HAP-1 (cell line): ENCODE measurements around the gene NDC1.
A peak's percentile ranks its signal among the peaks of the same experiment; 100 is the strongest.

ENCODE experiments used
- DNase-seq, 2 experiments: peaks; one replicate each; pipeline ENCODE4 v3.0.0-alpha.2; 2016 to 2020; ENCODE audit warnings: low spot score in 2 of 2
- H3K27me3 ChIP-seq: fragments of 250-450 bp; sonication (Bioruptor Pico); 2 replicates; pipeline ENCODE4 v1.5.1; 2020; ENCODE audit warnings: low read depth, mild to moderate bottlenecking, moderate library complexity
- H3K36me3 ChIP-seq: fragments of 250-450 bp; sonication (Bioruptor Pico); replicated peaks from 2 replicates; pipeline ENCODE4 v1.5.1; 2020; ENCODE audit warnings: mild to moderate bottlenecking
- H3K4me1 ChIP-seq: fragments of 250-450 bp; sonication (Bioruptor Pico); 2 replicates; pipeline ENCODE4 v1.5.1; 2020; ENCODE audit warnings: mild to moderate bottlenecking
- H3K4me3 ChIP-seq: fragments of 250-450 bp; sonication (Bioruptor Pico); 2 replicates; pipeline ENCODE4 v1.5.1; 2020; ENCODE audit warnings: mild to moderate bottlenecking, moderate library complexity
- H3K9me3 ChIP-seq: fragments of 250-450 bp; sonication (Bioruptor Pico); 2 replicates; pipeline ENCODE4 v1.5.1; 2020; ENCODE audit warnings: mild to moderate bottlenecking, moderate library complexity
- in situ Hi-C: fragments of 300-500 bp; cut with MboI; formaldehyde crosslinking; loops from 3 replicates; pipeline ENCODE4 v1.14.3; 2020; ENCODE audit warnings: low sequenced_read_pairs, inconsistent platforms, mixed read lengths

The NDC1 gene

GRCh38 chr1:53738205-53739108, 99.6 kb downstream of the NDC1 start:
- H3K36me3 ChIP-seq, result no peaks in the 10 kb centered on the region
- DNase-seq, result no peak
- H3K4me1 ChIP-seq, result no peaks in the 10 kb centered on the region
- in situ Hi-C loops, result no loop called here
- H3K9me3 ChIP-seq, result no peaks in the 10 kb centered on the region; the same call in 1 of the 2 replicates
- H3K27me3 ChIP-seq, result peaks cover 28% of the 10 kb centered on the region
- peak overlapping the region; percentile 41 for H3K4me3 ChIP-seq

- no peaks in the 10 kb centered on the region for H3K9me3 ChIP-seq
Measured at GRCh38 chr1:53737648-53738204, 100.4 kb downstream of the NDC1 start.

GRCh38 chr1:53736290-53736689, 101.8 kb downstream of the NDC1 start:
- H3K36me3 ChIP-seq, result no peaks in the 10 kb centered on the region
- no peak for DNase-seq
- H3K27me3 ChIP-seq, result peaks cover 30% of the 10 kb centered on the region
- no peaks in the 10 kb centered on the region for H3K9me3 ChIP-seq
- no peaks in the 10 kb centered on the region for H3K4me1 ChIP-seq
- in situ Hi-C loops, result no loop called here
- H3K4me3 ChIP-seq, result no peak overlapping the region

More at GRCh38 chr1:53737648-53738204, 100.4 kb downstream of the NDC1 start:
- in situ Hi-C loops, result no loop called here
- H3K36me3 ChIP-seq, result no peaks in the 10 kb centered on the region
- H3K4me3 ChIP-seq, result no peak overlapping the region
- DNase-seq, result no peak
- H3K27me3 ChIP-seq, result peaks cover 28% of the 10 kb centered on the region
- no peaks in the 10 kb centered on the region for H3K4me1 ChIP-seq

GRCh38 chr1:53735681-53736080, 102.4 kb downstream of the NDC1 start:
- DNase-seq, result no peak
- Histone ChIP-seq H3K27me3 (peaks cover 35% of the 10 kb centered on the region), H3K36me3 (no peaks in the 10 kb centered on the region), H3K9me3 (no peaks in the 10 kb centered on the region), H3K4me3 (no peak overlapping the region), H3K4me1 (no peaks in the 10 kb centered on the region)
- in situ Hi-C loops, result no loop called here

- H3K9me3 ChIP-seq, result no peaks in the 10 kb centered on the region
- H3K27me3 ChIP-seq, result peaks cover 39% of the 10 kb centered on the region
- in situ Hi-C loops, result no loop called here
- no peak overlapping the region for H3K4me3 ChIP-seq
- no peaks in the 10 kb centered on the region for H3K4me1 ChIP-seq
- DNase-seq, result no peak
- H3K36me3 ChIP-seq, result no peaks in the 10 kb centered on the region
Measured at GRCh38 chr1:53735261-53735660, 102.8 kb downstream of the NDC1 start.

- Histone ChIP-seq H3K4me3 (no peak overlapping the region), H3K27me3 (peaks cover 39% of the 10 kb centered on the region), H3K9me3 (no peaks in the 10 kb centered on the region), H3K36me3 (no peaks in the 10 kb centered on the region), H3K4me1 (no peaks in the 10 kb centered on the region)
- no peak for DNase-seq
- in situ Hi-C loops, result no loop called here
Measured at GRCh38 chr1:53734650-53735211, 103.4 kb downstream of the NDC1 start.

GRCh38 chr1:53733975-53734649, 104.0 kb downstream of the NDC1 start:
- Histone ChIP-seq H3K4me3 (no peak overlapping the region), H3K9me3 (no peaks in the 10 kb centered on the region), H3K36me3 (no peaks in the 10 kb centered on the region), H3K4me1 (no peaks in the 10 kb centered on the region), H3K27me3 (peaks cover 39% of the 10 kb centered on the region)
- DNase-seq, result no peak
- in situ Hi-C loops, result no loop called here

- Histone ChIP-seq H3K4me1 (no peaks in the 10 kb centered on the region), H3K9me3 (no peaks in the 10 kb centered on the region), H3K27me3 (peaks cover 35% of the 10 kb centered on the region), H3K36me3 (no peaks in the 10 kb centered on the region), H3K4me3 (no peak overlapping the region)
- DNase-seq, result no peak
- in situ Hi-C loops, result no loop called here
Measured at GRCh38 chr1:53733447-53733931, 104.6 kb downstream of the NDC1 start.

GRCh38 chr1:53732912-53733317, 105.2 kb downstream of the NDC1 start:
- Histone ChIP-seq H3K36me3 (no peaks in the 10 kb centered on the region), H3K9me3 (no peaks in the 10 kb centered on the region), H3K27me3 (peaks cover 29% of the 10 kb centered on the region), H3K4me3 (no peak overlapping the region), H3K4me1 (no peaks in the 10 kb centered on the region)
- DNase-seq, result no peak
- in situ Hi-C loops, result no loop called here

- H3K4me3 ChIP-seq, result no peak overlapping the region
- in situ Hi-C loops, result no loop called here
- H3K4me1 ChIP-seq, result no peaks in the 10 kb centered on the region
- H3K27me3 ChIP-seq, result peaks cover 24% of the 10 kb centered on the region
- H3K36me3 ChIP-seq, result no peaks in the 10 kb centered on the region
- no peak for DNase-seq
- H3K9me3 ChIP-seq, result no peaks in the 10 kb centered on the region
Measured at GRCh38 chr1:53732409-53732808, 105.7 kb downstream of the NDC1 start.

- no peak overlapping the region for H3K4me3 ChIP-seq
- no peak for DNase-seq
- in situ Hi-C loops, result no loop called here
- H3K9me3 ChIP-seq, result no peaks in the 10 kb centered on the region
- H3K27me3 ChIP-seq, result peaks cover 22% of the 10 kb centered on the region
- no peaks in the 10 kb centered on the region for H3K36me3 ChIP-seq
- no peaks in the 10 kb centered on the region for H3K4me1 ChIP-seq
Measured at GRCh38 chr1:53731779-53732305, 106.3 kb downstream of the NDC1 start.

GRCh38 chr1:53731043-53731600, 107.0 kb downstream of the NDC1 start:
- Histone ChIP-seq H3K4me3 (no peak overlapping the region), H3K9me3 (no peaks in the 10 kb centered on the region), H3K4me1 (no peaks in the 10 kb centered on the region), H3K27me3 (peaks cover 19% of the 10 kb centered on the region), H3K36me3 (no peaks in the 10 kb centered on the region)
- DNase-seq, result no peak
- in situ Hi-C loops, result no loop called here

- no peaks in the 10 kb centered on the region for H3K9me3 ChIP-seq
- DNase-seq, result no peak
- H3K36me3 ChIP-seq, result no peaks in the 10 kb centered on the region
- H3K4me3 ChIP-seq, result no peak overlapping the region
- H3K27me3 ChIP-seq, result peaks cover 14% of the 10 kb centered on the region
- H3K4me1 ChIP-seq, result no peaks in the 10 kb centered on the region
- in situ Hi-C loops, result no loop called here
Measured at GRCh38 chr1:53730224-53730865, 107.8 kb downstream of the NDC1 start.
